Spleen (tissue), 11 donors: Measurements from ENCODE around the gene SPACA5B. TPM values are rescaled to one million over a fixed set of nuclear protein-coding genes. Genes with fewer than 3 reads are reported as not detected.
"Not testable (repeated sequence)": the region's sequence is repeated elsewhere in the genome, so short reads cannot be mapped to it uniquely, and the experiment has no call there.

Experiments used
- DNase-seq: peaks from one replicate; pipeline ENCODE4 v3.0.0-alpha.2; 2020
- H3K27ac ChIP-seq, 8 donors: fragments of 200-600 bp; sonication (generic) in 7 of 8; 1 replicate in 4 of 8; 2 replicates in 4 of 8; pipeline versions ENCODE4 v1.5.0 to v1.8.0; 2016 to 2021; ENCODE audit warnings: inconsistent platforms in 4 of 8, mild to moderate bottlenecking in 4 of 8, moderate library complexity in 1 of 8
- H3K27me3 ChIP-seq, 7 donors: fragments of 200-600 bp; sonication (generic) in 6 of 7; replicated peaks in 1 of 7; 1 replicate in 4 of 7; 2 replicates in 3 of 7; pipeline versions ENCODE4 v1.5.0 to v1.8.0; 2016 to 2021; ENCODE audit warnings: inconsistent platforms in 3 of 7, mild to moderate bottlenecking in 1 of 7
- H3K36me3 ChIP-seq, 6 donors: fragments of 200-600 bp; sonication (generic) in 5 of 6; 1 replicate in 4 of 6; 2 replicates in 2 of 6; pipeline versions ENCODE4 v1.5.0 to v1.8.0; 2016 to 2021; ENCODE audit warnings: inconsistent platforms in 2 of 6
- H3K4me1 ChIP-seq, 6 donors: fragments of 200-600 bp; sonication (generic) in 5 of 6; 1 replicate in 3 of 6; 2 replicates in 3 of 6; pipeline versions ENCODE4 v1.5.0 to v1.8.0; 2016 to 2021; ENCODE audit warnings: inconsistent platforms in 3 of 6
- H3K4me3 ChIP-seq, 8 donors: fragments of 200-600 bp; sonication (generic) in 7 of 8; 1 replicate in 4 of 8; 2 replicates in 4 of 8; pipeline versions ENCODE4 v1.5.0 to v1.8.0; 2016 to 2021; ENCODE audit warnings: inconsistent platforms in 4 of 8, mild to moderate bottlenecking in 4 of 8, moderate library complexity in 2 of 8
- H3K9me3 ChIP-seq, 8 donors: fragments of 200-600 bp; sonication (generic) in 7 of 8; 1 replicate in 4 of 8; 2 replicates in 4 of 8; pipeline versions ENCODE4 v1.5.0 to v1.8.0; 2016 to 2021; ENCODE audit warnings: inconsistent platforms in 4 of 8
- CTCF ChIP-seq, 11 experiments: fragments of 200-600 bp in 7 of 11; fragments of 450-650 bp in 4 of 11; sonication (generic) in 4 of 11; IDR thresholded peaks in 8 of 11; conservative IDR thresholded peaks in 3 of 11; 1 replicate in 7 of 11; 2 replicates in 4 of 11; pipeline versions ENCODE4 v1.4.0 to v1.8.0; 2016 to 2021; ENCODE audit warnings: antibody characterized with exemption in 11 of 11, inconsistent platforms in 4 of 11, mild to moderate bottlenecking in 1 of 11
- POLR2A ChIP-seq, 3 donors: fragments of 450-650 bp; IDR thresholded peaks; one replicate each; pipeline ENCODE4 v1.5.1; 2017; ENCODE audit warnings: antibody characterized with exemption in 3 of 3, mild to moderate bottlenecking in 1 of 3
- POLR2AphosphoS5 ChIP-seq, 3 donors: sonication (generic); formaldehyde crosslinking; IDR thresholded peaks; one replicate each; pipeline ENCODE4 v1.5.1; 2017; ENCODE audit warnings: antibody characterized with exemption in 3 of 3
- WGBS, 5 donors: extraction: QIAGEN DNeasy Blood & Tissue Kit in 3 of 5; methylation state at CpG; one replicate each; pipeline versions ENCODE4 v1.1.5 to v1.1.7; 2013 to 2018; 5-methylcytosine and 5-hydroxymethylcytosine counted together
- intact Hi-C: fragments of 100-400 bp; cut with DNase I; formaldehyde crosslinking; loops from one replicate; pipeline ENCODE4 v1.15.0; 2023; ENCODE audit warnings: low total_unique reads
- polyA plus RNA-seq, 3 donors: library from polyadenylated mRNA; stranded (reverse); fragments of 200-250 nt; gene quantifications; one replicate each; pipeline ENCODE4 v1.2.1, GENCODE V29; 2013
- total RNA-seq, 7 donors: library from RNA; depleted of rRNA in 3 of 7; stranded (reverse); fragments of >200 nt in 3 of 7; fragmentation: NEBNext Ultra II Directional in 4 of 7; extraction: Animal tissue kit (Norgen Biotek cat#: 25700) in 4 of 7; gene quantifications; one replicate each; pipeline versions ENCODE4 v1.1.0 to v1.2.1, GENCODE V29; 2016 to 2021
- donor health status: healthy with polysubstance abuse.
- donor health status: DM: no; HTN: no; CAD: no; lungs with moderate emphysema.
- donor health status: DM: no; HTN: no; CAD: no.
- donor health status: Bipolar disorder and iron deficiency.
- donor health status: healthy.
- donor health status: DM: no; HTN: no; CAD: no.
- donor health status: DM: yes; HTN: yes; CAD: no.

Gene SPACA5B
- total and polyA plus RNA-seq, 10 donors: not detected

DNA sequence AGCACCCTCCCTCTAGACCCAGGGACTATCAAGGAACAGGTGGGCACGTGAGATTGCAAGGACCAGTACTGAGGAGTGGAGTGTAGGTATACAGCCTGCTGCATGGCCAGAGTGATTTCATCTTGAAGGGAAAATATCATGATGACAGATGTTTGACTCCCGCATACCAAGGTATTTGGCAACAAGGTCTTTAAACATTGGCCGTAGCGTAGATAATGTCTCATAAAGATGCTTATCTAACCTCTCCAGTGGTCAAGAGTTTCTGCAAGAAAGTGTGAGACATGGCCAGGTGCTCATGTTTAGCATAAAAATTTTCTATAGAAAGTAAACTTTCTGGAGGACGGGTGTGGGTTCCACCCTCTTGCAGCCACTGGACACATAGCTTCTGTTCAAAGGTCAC, 40.3 kb upstream of the SPACA5B start:
- no peak overlapping the region for H3K4me3 ChIP-seq
- no peak for DNase-seq
- TF ChIP-seq CTCF (IDR thresholded peaks at IDR 0.05 in 8 of 11, conservative IDR thresholded peaks at IDR 0.05 in 3 of 11) (no peak), POLR2A (IDR thresholded peaks at IDR 0.05) (no peak), POLR2AphosphoS5 (IDR thresholded peaks at IDR 0.05) (no peak)
- no peak overlapping the region for H3K27ac ChIP-seq
- H3K9me3 ChIP-seq: no peaks in the 10 kb centered on the region
- WGBS, 5 donors: 76 to 91% (median 87%) methylated on average over 5 of the region's 5 CpGs
- intact Hi-C loops: no loop called here
- H3K27me3 ChIP-seq: no peaks in the 10 kb centered on the region
- H3K4me1 ChIP-seq: no peaks in the 10 kb centered on the region
- H3K36me3 ChIP-seq: no peaks in the 10 kb centered on the region

- H3K9me3 ChIP-seq, H3K4me1 ChIP-seq, intact Hi-C loops, DNase-seq, H3K27ac ChIP-seq, H3K36me3 ChIP-seq, H3K27me3 ChIP-seq, H3K4me3 ChIP-seq: not testable (repeated sequence)
- WGBS, 5 donors: 37 to 83% (median 68%) methylated on average over 3 of the region's 3 CpGs
These were observed 37.9 kb upstream of the SPACA5B start for GRCh38 chrX:48092558-48092957.

GRCh38 chrX:48101443-48101842, 29.0 kb upstream of the SPACA5B start:
- Histone ChIP-seq H3K9me3 (no peaks in the 10 kb centered on the region), H3K27me3 (no peaks in the 10 kb centered on the region), H3K4me1 (no peaks in the 10 kb centered on the region), H3K36me3 (no peaks in the 10 kb centered on the region), H3K4me3 (no peak overlapping the region), H3K27ac (no peak overlapping the region)
- TF ChIP-seq POLR2AphosphoS5 (IDR thresholded peaks at IDR 0.05) (no peak), POLR2A (IDR thresholded peaks at IDR 0.05) (no peak), CTCF (IDR thresholded peaks at IDR 0.05 in 8 of 11, conservative IDR thresholded peaks at IDR 0.05 in 3 of 11) (no peak)
- DNase-seq: no peak
- intact Hi-C loops: no loop called here
- WGBS, 5 donors: 85 to 97% (median 90%) methylated on average over 3 of the region's 3 CpGs

- no peak for TF ChIP-seq CTCF (IDR thresholded peaks at IDR 0.05 in 8 of 11, conservative IDR thresholded peaks at IDR 0.05 in 3 of 11)
- TF ChIP-seq POLR2A (IDR thresholded peaks at IDR 0.05): no peak
- no peak for TF ChIP-seq POLR2AphosphoS5 (IDR thresholded peaks at IDR 0.05)
- intact Hi-C loops: no loop called here
- no peak for DNase-seq
- Histone ChIP-seq H3K4me3 (no peak overlapping the region), H3K27me3 (no peaks in the 10 kb centered on the region), H3K9me3 (no peaks in the 10 kb centered on the region), H3K27ac (no peak overlapping the region), H3K36me3 (no peaks in the 10 kb centered on the region), H3K4me1 (no peaks in the 10 kb centered on the region)
- WGBS, 5 donors: 84 to 95% (median 89%) methylated on average over 6 of the region's 6 CpGs
These were observed 27.5 kb upstream of the SPACA5B start for GRCh38 chrX:48102874-48103374.

DNA sequence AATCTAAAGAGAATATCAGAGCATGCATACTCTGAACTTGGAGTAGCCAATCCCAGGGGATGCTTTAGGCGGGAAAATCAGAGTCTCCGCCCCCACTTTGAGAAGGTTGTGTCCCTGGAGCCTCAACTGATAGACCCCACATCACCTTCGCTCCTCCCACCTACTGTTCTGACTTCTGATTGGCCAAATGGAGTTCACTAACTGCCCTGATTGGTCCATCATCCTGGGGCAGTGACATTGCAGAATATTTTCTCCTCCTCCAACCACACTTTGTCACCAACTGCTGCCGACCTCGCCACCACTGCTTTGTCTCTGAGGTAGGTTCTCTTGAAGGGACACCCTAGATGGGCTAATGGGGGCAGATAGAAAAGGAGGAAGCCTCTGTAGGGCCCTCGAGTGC, 22.7 kb upstream of the SPACA5B start:
- Histone ChIP-seq H3K4me1 (no peaks in the 10 kb centered on the region), H3K27me3 (no peaks in the 10 kb centered on the region), H3K27ac (no peak overlapping the region), H3K9me3 (no peaks in the 10 kb centered on the region), H3K36me3 (no peaks in the 10 kb centered on the region), H3K4me3 (no peak overlapping the region)
- intact Hi-C loops: no loop called here
- DNase-seq: no peak
- TF ChIP-seq POLR2A (IDR thresholded peaks at IDR 0.05) (no peak), CTCF (IDR thresholded peaks at IDR 0.05 in 8 of 11, conservative IDR thresholded peaks at IDR 0.05 in 3 of 11) (no peak), POLR2AphosphoS5 (IDR thresholded peaks at IDR 0.05) (no peak)
- WGBS, 5 donors: 71 to 86% (median 74%) methylated on average over 6 of the region's 6 CpGs

GRCh38 chrX:48125286-48125685, 5.1 kb upstream of the SPACA5B start:
- H3K9me3 ChIP-seq, intact Hi-C loops, H3K27ac ChIP-seq, H3K36me3 ChIP-seq, H3K27me3 ChIP-seq, H3K4me3 ChIP-seq, DNase-seq, H3K4me1 ChIP-seq: not testable (repeated sequence)
- 65 to 84% (median 72%) methylated on average over 5 to 10 of the region's 10 CpGs for WGBS, 5 donors

- H3K27me3 ChIP-seq, DNase-seq, intact Hi-C loops, H3K4me3 ChIP-seq, H3K27ac ChIP-seq, H3K4me1 ChIP-seq, H3K9me3 ChIP-seq, H3K36me3 ChIP-seq: not testable (repeated sequence)
- no CpG with 5 or more reads among the region's 2 CpGs for WGBS, 5 donors
These were observed 1.9 kb downstream of the SPACA5B start for GRCh38 chrX:48132308-48132844.
